Measurements from ENCODE around the gene C18orf54. TPM values are rescaled to one million over a fixed set of nuclear protein-coding genes. Genes with fewer than 3 reads are reported as not detected.

C18orf54 gene
- total and polyA plus RNA-seq, 2 of the 4 experiments (the other 2 are of a cell fraction), result 2.2 to 3.0 TPM

GRCh38 chr18:54360406-54360805 is 2.7 kb downstream of the C18orf54 start:
- WGBS, 2 experiments (ENCODE audit: extremely low coverage in 2 of 2, insufficient read length in 1 of 2), result no CpG with 5 or more reads among the region's 3 CpGs
- Histone ChIP-seq H2BK15ac (ENCODE audit: low read depth, low read length) (no peak overlapping the region), H3K4me3 (ENCODE audit: insufficient read depth, low read depth, low read length) (no peak overlapping the region), H3K23ac (ENCODE audit: low read depth, low read length) (no peak overlapping the region), H3K27me3 (ENCODE audit: control insufficient read depth, insufficient read depth, low read length) (no peaks in the 10 kb centered on the region), H3K36me3 (ENCODE audit: control insufficient read depth, insufficient read depth, low read length) (no peaks in the 10 kb centered on the region), H2BK120ac (ENCODE audit: low read depth, low read length) (no peak overlapping the region), H3K56ac (ENCODE audit: extremely low read depth, insufficient read depth, low read length) (no peak overlapping the region), H3K79me1 (ENCODE audit: low read depth in 1 of 2, low read length in 2 of 2) (peaks cover 3 to 6% of the 10 kb centered on the region in 2 experiments; a peak in 1 of 4 replicates), H2AK5ac (ENCODE audit: low read depth, low read length) (no peak overlapping the region), H4K8ac (ENCODE audit: low read depth in 2 of 2, low read length in 2 of 2) (no peak overlapping the region), H3K4me1 (ENCODE audit: control insufficient read depth, insufficient read depth, low read length) (no peaks in the 10 kb centered on the region), H2BK20ac (ENCODE audit: low read depth, low read length) (no peak overlapping the region), H3K27ac (ENCODE audit: insufficient read depth, low read length) (no peak overlapping the region), H3K4ac (ENCODE audit: low read depth, low read length) (no peak overlapping the region), H2AFZ (replicated peaks; ENCODE audit: low read length, poor library complexity) (no peak overlapping the region), H3K14ac (replicated peaks; ENCODE audit: low read depth, low read length) (no peak overlapping the region), H3K9ac (ENCODE audit: low read depth, low read length) (no peak overlapping the region), H3K9me3 (ENCODE audit: control insufficient read depth, insufficient read depth, low read length) (no peaks in the 10 kb centered on the region), H3K9me1 (ENCODE audit: insufficient read depth, low read length) (no peaks in the 10 kb centered on the region), H4K91ac (ENCODE audit: insufficient read depth, low read depth, low read length) (no peak overlapping the region), H2AK9ac (replicated peaks; ENCODE audit: low read depth, low read length, poor library complexity) (no peak overlapping the region), H3K4me2 (ENCODE audit: low read depth, low read length) (no peak overlapping the region), H4K20me1 (ENCODE audit: insufficient read depth, low read length) (no peaks in the 10 kb centered on the region), H3K18ac (ENCODE audit: low read depth, low read length) (no peak overlapping the region), H2BK5ac (ENCODE audit: low read depth, low read length, poor library complexity, severe bottlenecking) (no peak overlapping the region), H4K5ac (ENCODE audit: low read depth, low read length) (no peak overlapping the region)
- POLR2A ChIA-PET (ENCODE audit: unreplicated experiment), result no interaction called here
- dilution Hi-C loops (cut with HindIII; ENCODE audit: low sequenced_read_pairs, unreplicated experiment) (no loop called here), in situ Hi-C loops (cut with MboI; ENCODE audit: low sequenced_read_pairs) (no loop called here), intact Hi-C loops (cut with micrococcal nuclease) (no loop called here)
- ATAC-seq (ENCODE audit: low read depth) (no peak), DNase-seq (peak; percentile 2)
- TF ChIP-seq BHLHE40 (IDR thresholded peaks at IDR 0.05; ENCODE audit: low read depth, low read length) (no peak), CTCF (conservative IDR thresholded peaks at IDR 0.05; ENCODE audit: low read depth, low read length) (no peak), USF2 (IDR thresholded peaks at IDR 0.05; ENCODE audit: low read depth, low read length) (no peak), MAFK (IDR thresholded peaks at IDR 0.05; ENCODE audit: low read depth, low read length) (no peak), SMC3 (IDR thresholded peaks at IDR 0.05; ENCODE audit: low read depth, low read length) (no peak)
- BruUV-seq (replicated peaks), result no TSS peak
- CTCF ChIA-PET, result interaction anchor here (0.5 to 1.2 kb wide), 3 partner anchors 26 to 332 kb away, joined by 3 read pairs; no protein-coding TSS in a partner anchor
